GM20000 (cell line): Measurements from ENCODE around the gene GCK.

Experiments used
- DNase-seq: peaks from one replicate; pipeline ENCODE4 v3.0.0; 2012; ENCODE audit warnings: low spot score
- CTCF ChIP-seq: IDR thresholded peaks from 2 replicates; pipeline ENCODE4 v1.5.1; 2012; ENCODE audit warnings: mild to moderate bottlenecking, control low read depth; ENCODE audit errors: extremely low read depth, missing control alignments

Gene GCK

DNA sequence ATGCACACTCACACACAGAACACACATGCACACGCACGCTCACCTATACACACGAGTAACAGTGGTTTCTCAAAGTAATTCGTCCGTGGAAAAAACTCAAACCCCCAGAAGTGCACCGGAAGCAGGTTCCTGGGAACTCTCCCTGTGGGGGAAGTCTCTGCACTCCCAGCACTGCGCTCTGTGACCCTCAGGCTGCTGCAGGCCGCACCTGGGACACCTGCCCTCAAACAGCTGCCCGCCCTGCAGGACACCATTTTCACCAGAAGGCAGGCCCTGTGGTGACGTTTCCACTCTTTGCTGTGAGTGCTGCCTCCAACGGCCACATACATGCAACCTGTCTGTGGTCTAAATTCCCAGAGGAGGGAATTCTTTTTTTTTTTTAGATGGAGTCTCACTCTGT lies 32.8 kb upstream of the GCK start:
- no peak for DNase-seq
- TF ChIP-seq CTCF: no peak

DNA sequence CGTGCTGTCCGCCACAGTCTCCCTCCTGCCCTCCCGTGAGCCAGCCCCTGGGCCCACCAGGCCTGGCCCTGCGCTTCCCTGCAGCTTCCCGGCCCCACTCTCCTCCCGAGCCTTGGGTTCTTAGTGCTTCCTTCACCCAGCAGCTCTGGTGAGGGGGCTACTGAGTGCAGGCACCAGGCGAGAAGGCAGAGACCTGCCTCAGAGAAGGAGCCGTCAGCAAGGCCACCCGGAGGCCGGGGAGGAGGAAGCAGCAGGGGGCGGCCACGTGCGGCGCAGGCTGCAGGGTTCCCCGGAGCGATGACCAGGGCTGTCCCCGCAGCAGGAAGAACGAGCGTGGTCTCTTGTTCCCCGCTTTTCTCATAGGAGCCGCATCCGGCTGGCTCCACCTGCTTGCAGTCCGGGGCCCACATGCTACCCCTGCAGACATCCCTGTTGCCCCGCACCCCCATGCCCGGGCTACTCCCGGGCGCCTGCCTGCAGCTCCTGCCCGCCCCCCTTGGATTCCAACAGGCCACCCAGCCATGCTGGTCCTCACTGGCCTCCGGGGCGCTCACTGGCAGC lies 32.1 kb upstream of the GCK start:
- DNase-seq: no peak
- TF ChIP-seq CTCF: no peak

GRCh38 chr7:44220358-44221112 lies 31.3 kb upstream of the GCK start:
- no peak for TF ChIP-seq CTCF
- no peak for DNase-seq

GRCh38 chr7:44220046-44220357 lies 30.8 kb upstream of the GCK start:
- DNase-seq: no peak
- TF ChIP-seq CTCF: no peak

DNA sequence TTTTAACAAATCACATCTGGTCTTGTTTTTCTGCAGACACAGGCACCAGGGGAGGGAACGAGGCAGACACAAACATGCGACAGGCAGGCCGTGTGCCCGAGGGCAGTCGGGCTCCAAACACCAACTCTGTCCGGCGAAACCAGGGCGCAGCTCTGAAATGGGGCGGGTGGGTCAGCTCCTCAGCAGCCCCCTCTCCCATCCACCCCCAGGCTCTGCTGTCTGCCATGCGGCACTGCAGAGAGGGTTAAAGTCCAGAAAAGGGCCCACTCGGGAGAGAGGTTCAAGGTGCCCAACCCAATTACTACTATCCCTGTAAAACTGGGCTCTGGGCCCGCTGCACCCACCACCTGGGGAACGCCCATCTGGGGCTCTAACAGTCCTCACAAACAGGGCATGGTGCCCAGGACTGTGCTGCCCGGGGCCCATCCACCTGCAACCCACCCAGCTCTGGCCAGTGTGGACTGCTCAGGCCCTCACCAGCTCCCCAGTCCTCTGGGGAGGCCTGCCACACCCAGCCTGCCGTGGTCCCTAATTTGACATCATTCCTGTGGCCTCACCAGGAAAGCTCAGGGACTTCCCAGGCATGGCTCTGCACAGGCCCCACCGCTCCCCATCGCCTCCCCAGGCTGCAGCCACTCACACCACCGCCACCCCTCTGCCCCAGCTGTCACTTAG lies 30.3 kb upstream of the GCK start:
- DNase-seq: no peak
- TF ChIP-seq CTCF: no peak

DNA sequence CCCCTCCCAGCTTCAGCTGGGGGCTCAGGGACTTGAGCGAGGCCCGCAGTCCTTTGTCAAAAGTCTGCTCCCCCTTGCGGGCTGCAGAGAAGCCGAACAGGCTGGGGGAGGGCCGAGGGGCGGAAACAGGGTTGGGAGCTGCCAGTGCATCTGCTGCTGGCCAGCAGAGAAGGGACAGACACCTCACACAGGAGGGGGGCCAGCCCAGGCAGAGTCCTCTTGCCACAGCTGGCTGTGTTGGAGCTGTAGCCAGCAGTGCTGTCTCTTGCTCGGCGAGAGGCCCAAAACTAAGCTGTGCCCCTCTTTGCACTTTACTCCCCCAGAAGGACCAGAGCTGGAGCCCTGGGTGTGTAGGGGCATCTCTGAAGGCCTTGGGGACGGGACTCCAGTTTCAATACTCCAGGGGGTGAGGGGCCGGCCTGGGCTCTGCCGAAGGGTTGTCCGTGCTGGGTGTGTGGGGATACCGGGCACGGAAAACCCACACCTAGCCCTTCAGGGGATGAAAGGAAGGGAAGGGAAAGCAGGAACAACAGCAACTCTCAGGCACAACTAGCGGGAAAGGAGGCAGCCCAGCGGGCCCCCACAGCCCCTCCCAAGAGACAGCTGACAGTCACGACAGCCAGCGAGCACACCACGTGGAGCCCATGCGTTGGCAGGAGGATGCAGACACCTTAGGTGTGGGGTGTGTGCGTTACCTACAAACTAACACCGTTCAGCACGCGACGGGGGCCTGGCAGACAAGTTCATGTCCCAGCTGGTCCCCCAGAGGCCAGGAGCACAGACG lies 29.4 kb upstream of the GCK start:
- TF ChIP-seq CTCF: no peak
- DNase-seq: no peak
